Stomach (tissue), 4 donors: ENCODE measurements around the gene PKP1.

Source experiments
- CTCF ChIP-seq, 7 experiments: fragments of 450-650 bp in 4 of 7; fragments of 200-600 bp in 3 of 7; sonication (generic) in 3 of 7; IDR thresholded peaks; one replicate each; pipeline ENCODE4 v1.5.1; 2016 to 2019; ENCODE audit warnings: antibody characterized with exemption in 7 of 7, control low read depth in 2 of 7, mild to moderate bottlenecking in 1 of 7
- POLR2A ChIP-seq, 4 donors: fragments of 450-650 bp; IDR thresholded peaks; one replicate each; pipeline ENCODE4 v1.6.1; 2016; ENCODE audit warnings: antibody characterized with exemption in 4 of 4, control low read depth in 2 of 4, mild to moderate bottlenecking in 1 of 4, moderate library complexity in 1 of 4
- POLR2AphosphoS5 ChIP-seq, 3 donors: sonication (generic); formaldehyde crosslinking; IDR thresholded peaks; one replicate each; pipeline ENCODE4 v1.6.1; 2016; ENCODE audit warnings: antibody characterized with exemption in 3 of 3

- TF ChIP-seq CTCF (IDR thresholded peaks at IDR 0.05) (no peak), POLR2A (IDR thresholded peaks at IDR 0.05) (no peak), POLR2AphosphoS5 (IDR thresholded peaks at IDR 0.05) (no peak)
Measured at GRCh38 chr1:201316556-201316955, 33.2 kb downstream of the PKP1 start.
